ENCODE data around the gene MAPKAP1. TPM values are rescaled to one million over a fixed set of nuclear protein-coding genes. Genes with fewer than 3 reads are reported as not detected.

The MAPKAP1 gene
- total RNA-seq, 1 donor from 2014 or later = 127 TPM

- H3K27ac ChIP-seq (replicated peaks) = no peak overlapping the region
- no peak for DNase-seq
- no peaks in the 10 kb centered on the region for H3K27me3 ChIP-seq (ENCODE audit: low read depth)
- intact Hi-C loops (cut with micrococcal nuclease) = no loop called here
- TF ChIP-seq CTCF (IDR thresholded peaks at IDR 0.05; ENCODE audit: borderline replicate concordance) = no peak
- no peaks in the 10 kb centered on the region for H3K36me3 ChIP-seq
- no peaks in the 10 kb centered on the region for H3K9me3 ChIP-seq (replicated peaks)
- H3K4me1 ChIP-seq = peaks cover 6% of the 10 kb centered on the region
- H3K4me3 ChIP-seq = no peak overlapping the region
These were observed 47.7 kb downstream of the MAPKAP1 start for GRCh38 chr9:125659201-125659840.

DNA sequence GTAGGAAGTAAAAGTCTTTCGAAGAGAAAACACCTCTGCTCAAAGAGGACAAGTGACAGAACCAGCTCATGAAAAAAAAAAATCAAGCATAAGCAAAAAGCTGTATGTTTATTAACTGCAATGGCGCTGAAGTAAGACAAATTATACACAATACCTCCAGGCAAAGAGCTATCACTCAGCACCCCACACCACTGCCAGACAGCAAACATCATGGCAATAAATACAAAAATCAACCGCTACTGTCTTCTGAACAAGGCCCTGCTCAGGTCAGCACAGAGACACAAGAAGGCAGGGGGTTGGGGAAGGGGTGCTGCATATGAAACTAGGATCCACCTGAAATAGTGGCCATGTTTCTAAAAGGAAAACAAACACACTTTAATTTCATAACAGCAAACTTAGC is 50.4 kb downstream of the MAPKAP1 start:
- Histone ChIP-seq H3K4me1 (peaks cover 6% of the 10 kb centered on the region), H3K27me3 (ENCODE audit: low read depth) (no peaks in the 10 kb centered on the region), H3K4me3 (no peak overlapping the region), H3K9me3 (replicated peaks) (no peaks in the 10 kb centered on the region), H3K36me3 (no peaks in the 10 kb centered on the region), H3K27ac (replicated peaks) (no peak overlapping the region)
- intact Hi-C loops (cut with micrococcal nuclease) = no loop called here
- no peak for TF ChIP-seq CTCF (IDR thresholded peaks at IDR 0.05; ENCODE audit: borderline replicate concordance)
- DNase-seq = no peak

GRCh38 chr9:125655691-125656410 is 51.2 kb downstream of the MAPKAP1 start:
- Histone ChIP-seq H3K9me3 (replicated peaks) (no peaks in the 10 kb centered on the region), H3K36me3 (no peaks in the 10 kb centered on the region), H3K4me3 (no peak overlapping the region), H3K27me3 (ENCODE audit: low read depth) (no peaks in the 10 kb centered on the region), H3K4me1 (peaks cover 6% of the 10 kb centered on the region), H3K27ac (replicated peaks) (no peak overlapping the region)
- DNase-seq = no peak
- intact Hi-C loops (cut with micrococcal nuclease) = no loop called here
- TF ChIP-seq CTCF (IDR thresholded peaks at IDR 0.05; ENCODE audit: borderline replicate concordance) = no peak

DNA sequence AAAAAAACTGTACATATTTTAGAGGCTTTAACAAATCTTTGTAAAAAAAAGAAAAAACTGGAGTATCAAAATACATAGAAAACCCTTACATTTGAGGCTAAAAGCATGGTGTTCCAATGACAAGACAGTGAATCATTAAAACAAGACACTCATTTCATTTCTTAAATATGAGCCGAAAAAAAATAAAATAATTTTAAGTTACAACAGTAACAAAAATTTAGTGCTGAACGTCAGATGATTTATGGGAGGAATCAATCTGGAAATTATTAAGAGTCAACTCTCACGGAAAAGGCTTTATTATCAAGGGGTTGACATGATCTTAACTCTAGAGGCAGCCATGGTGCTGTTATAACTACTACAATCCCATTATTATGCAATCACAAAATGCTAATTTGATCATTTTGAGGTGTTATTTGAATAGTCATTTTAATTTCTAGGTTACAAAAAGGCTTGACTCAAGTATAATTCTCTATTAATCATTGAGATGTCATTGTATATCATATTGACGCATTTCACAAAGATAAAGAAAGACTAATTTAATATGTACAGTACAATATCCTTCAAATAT is 51.9 kb downstream of the MAPKAP1 start:
- intact Hi-C loops (cut with micrococcal nuclease) = no loop called here
- Histone ChIP-seq H3K4me3 (no peak overlapping the region), H3K4me1 (peaks cover 6% of the 10 kb centered on the region), H3K36me3 (no peaks in the 10 kb centered on the region), H3K27me3 (ENCODE audit: low read depth) (no peaks in the 10 kb centered on the region), H3K9me3 (replicated peaks) (no peaks in the 10 kb centered on the region), H3K27ac (replicated peaks) (no peak overlapping the region)
- DNase-seq = no peak
- TF ChIP-seq CTCF (IDR thresholded peaks at IDR 0.05; ENCODE audit: borderline replicate concordance) = no peak

DNA sequence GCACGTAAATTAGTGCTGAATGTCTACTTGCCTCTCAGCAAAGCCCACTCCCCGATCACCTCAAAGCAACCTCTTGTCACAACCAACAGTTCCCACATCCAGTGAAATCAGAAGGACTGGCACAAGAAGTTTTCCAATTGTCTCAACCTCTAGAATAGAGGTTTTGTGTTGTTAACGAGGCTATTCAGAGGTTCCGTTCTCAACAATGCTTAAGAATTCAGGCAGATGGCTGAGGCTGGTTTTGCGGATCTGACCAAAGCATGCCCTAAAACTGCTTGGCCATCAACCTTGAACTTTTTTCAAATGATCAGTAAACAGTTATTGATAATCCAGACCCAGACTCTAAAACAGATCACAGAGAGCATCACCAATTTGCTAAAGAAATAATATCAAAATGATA is 52.9 kb downstream of the MAPKAP1 start:
- no peak for DNase-seq
- Histone ChIP-seq H3K36me3 (no peaks in the 10 kb centered on the region), H3K27ac (replicated peaks) (no peak overlapping the region), H3K4me3 (no peak overlapping the region), H3K9me3 (replicated peaks) (no peaks in the 10 kb centered on the region), H3K4me1 (peaks cover 15% of the 10 kb centered on the region), H3K27me3 (ENCODE audit: low read depth) (no peaks in the 10 kb centered on the region)
- TF ChIP-seq CTCF (IDR thresholded peaks at IDR 0.05; ENCODE audit: borderline replicate concordance) = no peak
- intact Hi-C loops (cut with micrococcal nuclease) = no loop called here

Measured in left ventricle myocardium inferior (tissue), 1 donor.